HCT116 (cell line): ENCODE measurements around the gene SIGLEC5. TPM values are rescaled to one million over a fixed set of nuclear protein-coding genes. Genes with fewer than 3 reads are reported as not detected.

Source experiments
- ATAC-seq: fragments of 200-7000 bp; cut with Tn5 transposase; 2 replicates; pipeline ENCODE4 v1.9.1; 2020; ENCODE audit warnings: mild to moderate bottlenecking, moderate library complexity
- BruUV-seq: library from RNA; stranded (reverse); fragments of 400-500 nt; replicated peaks from 2 replicates; lab custom pipeline; 2021; lab: Mats Ljungman, UMichigan
- CTCF ChIA-PET: fragments of 300-600 bp; sonication (Branson Sonifier 250); formaldehyde crosslinking; loops from one replicate; lab custom pipeline; 2021; ENCODE audit warnings: antibody characterized with exemption; lab: Charles Lee
- POLR2A ChIA-PET: fragments of 300-600, 350-600 bp; sonication (Branson Sonifier 250); formaldehyde crosslinking; loops from one replicate; lab custom pipeline; 2021; ENCODE audit warnings: antibody characterized with exemption; lab: Charles Lee
- RAD21 ChIA-PET, 2 experiments: fragments of 300-600 bp; sonication (Branson Sonifier 250); formaldehyde crosslinking; loops; one replicate each; lab custom pipeline; 2023; ENCODE audit warnings: low total read pairs in 2 of 2; ENCODE audit not compliant: uncharacterized antibody in 2 of 2, unreplicated experiment in 2 of 2, low non-redundant PET in 1 of 2; lab: Charles Lee
- DNase-seq: peaks from one replicate; pipeline ENCODE4 v3.0.0-alpha.2; 2010; ENCODE audit warnings: low read depth, low spot score
- H2AFZ ChIP-seq: fragments of 200-600 bp; shearing (Covaris generic), sonication (generic); 2 replicates; pipeline ENCODE4 v1.6.1; 2017; ENCODE audit warnings: low read depth, mixed run types, mixed read lengths, antibody characterized with exemption, low read length; ENCODE audit not compliant: poor library complexity, severe bottlenecking
- H3K27ac ChIP-seq: 2 replicates; pipeline ENCODE4 v1.5.1; 2012; ENCODE audit warnings: low read depth, low read length
- H3K27me3 ChIP-seq: fragments of 200-600 bp; sonication (generic); 2 replicates; pipeline ENCODE4 v1.6.1; 2016; ENCODE audit warnings: mixed run types, low read length, mixed read lengths; ENCODE audit not compliant: insufficient read depth
- H3K36me3 ChIP-seq, 2 experiments: fragments of 200-500 bp in 1 of 2; fragments of 200-600 bp in 1 of 2; sonication (Bioruptor generic) in 1 of 2; sonication (generic) in 1 of 2; 2 replicates each; pipeline versions ENCODE4 v1.5.1 to v1.6.1; 2014 to 2016; ENCODE audit warnings: low read length in 2 of 2, inconsistent platforms in 1 of 2, mixed read lengths in 1 of 2, mixed run types in 1 of 2; ENCODE audit not compliant: insufficient read depth in 2 of 2, control insufficient read depth in 1 of 2
- H3K4me1 ChIP-seq, 2 experiments: fragments of 200-600 bp in 1 of 2; sonication (generic) in 1 of 2; 2 replicates each; pipeline versions ENCODE4 v1.5.1 to v1.6.1; 2012 to 2017; ENCODE audit warnings: low read length in 2 of 2, inconsistent platforms in 1 of 2, mild to moderate bottlenecking in 1 of 2, mixed read lengths in 1 of 2, mixed run types in 1 of 2, moderate library complexity in 1 of 2; ENCODE audit not compliant: insufficient read depth in 2 of 2, control insufficient read depth in 1 of 2
- H3K4me2 ChIP-seq: fragments of 200-600 bp; sonication (generic); 2 replicates; pipeline ENCODE4 v1.6.1; 2017; ENCODE audit warnings: mixed run types, low read length, mixed read lengths
- H3K4me3 ChIP-seq, 2 experiments: fragments of 200-600 bp in 1 of 2; sonication (generic) in 1 of 2; replicated peaks in 1 of 2; 2 replicates each; pipeline ENCODE4 v1.5.1; 2011 to 2016; ENCODE audit warnings: low read length in 2 of 2, control low read depth in 1 of 2, low read depth in 1 of 2, mild to moderate bottlenecking in 1 of 2, mixed read lengths in 1 of 2, mixed run types in 1 of 2
- H3K79me2 ChIP-seq: fragments of 200-600 bp; sonication (generic); 2 replicates; pipeline ENCODE4 v1.6.1; 2017; ENCODE audit warnings: mild to moderate bottlenecking, mixed run types, low read length, moderate library complexity, mixed read lengths; ENCODE audit not compliant: insufficient read depth
- H3K9ac ChIP-seq: fragments of 200-600 bp; sonication (generic); 2 replicates; pipeline ENCODE4 v1.6.1; 2016; ENCODE audit warnings: low read length, mixed read lengths
- H3K9me2 ChIP-seq: fragments of 200-600 bp; sonication (generic), shearing (Covaris generic); 2 replicates; pipeline ENCODE4 v1.6.1; 2017; ENCODE audit warnings: mixed run types, mild to moderate bottlenecking, moderate library complexity; ENCODE audit not compliant: insufficient read depth
- H3K9me3 ChIP-seq, 2 experiments: fragments of 200-500 bp in 1 of 2; fragments of 200-600 bp in 1 of 2; sonication (Bioruptor generic) in 1 of 2; sonication (generic) in 1 of 2; 2 replicates each; pipeline ENCODE4 v1.6.1; 2014 to 2017; ENCODE audit warnings: low read length in 2 of 2, mixed read lengths in 2 of 2, inconsistent platforms in 1 of 2, low read depth in 1 of 2, mild to moderate bottlenecking in 1 of 2, mixed run types in 1 of 2, moderate library complexity in 1 of 2; ENCODE audit not compliant: control insufficient read depth in 1 of 2, insufficient read depth in 1 of 2
- H4K20me1 ChIP-seq: fragments of 200-600 bp; sonication (generic), shearing (Covaris generic); 2 replicates; pipeline ENCODE4 v1.6.1; 2017; ENCODE audit warnings: mixed run types, mild to moderate bottlenecking, moderate library complexity; ENCODE audit not compliant: insufficient read depth
- EGR1 ChIP-seq: IDR thresholded peaks from 2 replicates; pipeline ENCODE4 v1.6.1; 2012; ENCODE audit warnings: low read depth
- EZH2phosphoT487 ChIP-seq: fragments of 200-600 bp; IDR thresholded peaks from 2 replicates; pipeline ENCODE4 v1.6.1; 2018; ENCODE audit warnings: antibody characterized with exemption, borderline replicate concordance
- POLR2AphosphoS5 ChIP-seq: IDR thresholded peaks from 2 replicates; pipeline ENCODE4 v1.6.1; 2011; ENCODE audit warnings: mild to moderate bottlenecking, low read depth, low read length, moderate library complexity
- RAD21 ChIP-seq: IDR thresholded peaks from 2 replicates; pipeline ENCODE4 v1.6.1; 2012; ENCODE audit warnings: low read depth, mild to moderate bottlenecking
- SIN3A ChIP-seq: IDR thresholded peaks from 2 replicates; pipeline ENCODE4 v1.6.1; 2012; ENCODE audit warnings: low read depth
- SP1 ChIP-seq: IDR thresholded peaks from 2 replicates; pipeline ENCODE4 v1.6.1; 2012; ENCODE audit warnings: low read depth
- SRF ChIP-seq: IDR thresholded peaks from 2 replicates; pipeline ENCODE4 v1.6.1; 2012; ENCODE audit warnings: low read depth
- TCF7L2 ChIP-seq: IDR thresholded peaks from 2 replicates; pipeline ENCODE4 v1.7.0; 2011; ENCODE audit warnings: borderline replicate concordance, inconsistent platforms; ENCODE audit not compliant: insufficient read depth, insufficient read length; ENCODE audit errors: extremely low read depth
- YY1 ChIP-seq: IDR thresholded peaks from 2 replicates; pipeline ENCODE4 v1.6.1; 2011; ENCODE audit warnings: low read length, low read depth, moderate library complexity, mild to moderate bottlenecking; ENCODE audit not compliant: insufficient replicate concordance; ENCODE audit errors: extremely low read depth
- ZFX ChIP-seq: fragments of 450-650 bp; IDR thresholded peaks from 2 replicates; pipeline ENCODE4 v1.6.1; 2017
- ZNF274 ChIP-seq: fragments of 200-500 bp; sonication (Bioruptor generic); IDR thresholded peaks from 2 replicates; pipeline ENCODE4 v1.6.1; 2014; ENCODE audit warnings: mild to moderate bottlenecking, low read depth, low read length, inconsistent platforms
- intact Hi-C: fragments of 100-400 bp; cut with micrococcal nuclease; formaldehyde crosslinking; loops from 2 replicates; pipeline ENCODE4 v1.10.0; 2022
- total RNA-seq: library from RNA; stranded (reverse); gene quantifications from one replicate; pipeline ENCODE4 v1.2.1, GENCODE V29; 2021; ENCODE audit not compliant: unreplicated experiment
- TF ChIP-seq, protein P1 (sequence below): IDR thresholded peaks from 2 replicates; pipeline ENCODE4 v1.6.1; 2012
- TF ChIP-seq, protein P2 (sequence below), 3 experiments: fragments of 200-600 bp in 1 of 3; sonication (generic) in 1 of 3; IDR thresholded peaks in 2 of 3; conservative IDR thresholded peaks in 1 of 3; 2 replicates each; pipeline ENCODE4 v1.5.1; 2012 to 2017; ENCODE audit warnings: low read depth in 2 of 3, low read length in 2 of 3, antibody characterized with exemption in 1 of 3, borderline replicate concordance in 1 of 3, control low read depth in 1 of 3, mild to moderate bottlenecking in 1 of 3, mixed read lengths in 1 of 3, mixed run types in 1 of 3, moderate library complexity in 1 of 3; ENCODE audit not compliant: insufficient read depth in 1 of 3
- TF ChIP-seq, protein P3 (sequence below): IDR thresholded peaks from 2 replicates; pipeline ENCODE4 v1.6.1; 2012; ENCODE audit warnings: low read depth

SIGLEC5 gene
- total RNA-seq, 1 experiment from 2014 or later = not detected

DNA sequence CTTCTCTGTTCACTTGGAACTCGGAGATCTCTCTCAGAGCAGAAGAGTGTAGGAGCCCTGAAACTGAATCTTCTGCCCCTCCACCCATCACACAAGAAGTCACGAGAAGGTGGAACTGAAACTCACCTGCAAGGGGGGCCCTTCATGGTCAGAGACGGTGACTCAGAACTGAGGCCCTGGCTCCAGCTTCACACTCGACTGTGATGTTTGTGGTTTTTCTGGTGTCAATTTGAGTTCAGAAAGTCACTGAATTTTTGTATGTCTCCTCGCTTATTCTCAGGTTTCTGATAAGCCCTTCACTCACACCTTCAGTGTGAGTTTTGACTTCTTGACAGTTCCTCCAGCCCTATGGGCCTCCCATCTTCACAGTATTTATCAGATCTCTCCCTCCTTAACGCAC lies 23.1 kb downstream of the SIGLEC5 start:
- no peaks in the 10 kb centered on the region for H3K9me2 ChIP-seq
- H3K27me3 ChIP-seq = peaks cover 37% of the 10 kb centered on the region
- no peaks in the 10 kb centered on the region for H4K20me1 ChIP-seq
- H2AFZ ChIP-seq = no peak overlapping the region
- no peaks in the 10 kb centered on the region for H3K9me3 ChIP-seq
- ATAC-seq = no peak
- H3K4me2 ChIP-seq = no peak overlapping the region
- CTCF ChIA-PET = interaction anchor here (5.2 kb wide), 1 partner anchor 50 kb away, joined by 26 read pairs; no protein-coding TSS in a partner anchor
- no peak overlapping the region for H3K4me3 ChIP-seq
- no peaks in the 10 kb centered on the region for H3K36me3 ChIP-seq
- H3K9ac ChIP-seq = no peak overlapping the region
- no TSS peak for BruUV-seq
- POLR2A ChIA-PET = no interaction called here
- DNase-seq = no peak
- TF ChIP-seq ZNF274 (no peak), SRF (no peak), RAD21 (no peak), ZFX (no peak), SP1 (no peak), POLR2AphosphoS5 (no peak), EZH2phosphoT487 (no peak), YY1 (no peak)
- TF ChIP-seq, protein P1, sequence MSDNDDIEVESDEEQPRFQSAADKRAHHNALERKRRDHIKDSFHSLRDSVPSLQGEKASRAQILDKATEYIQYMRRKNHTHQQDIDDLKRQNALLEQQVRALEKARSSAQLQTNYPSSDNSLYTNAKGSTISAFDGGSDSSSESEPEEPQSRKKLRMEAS = no peak
- no peak overlapping the region for H3K27ac ChIP-seq
- intact Hi-C loops = loop anchor here (5.0 kb wide), 2 partner anchors 50 to 170 kb away; no protein-coding TSS in a partner anchor
- no peaks in the 10 kb centered on the region for H3K79me2 ChIP-seq
- no peaks in the 10 kb centered on the region for H3K4me1 ChIP-seq
- RAD21 ChIA-PET = no interaction called here

DNA sequence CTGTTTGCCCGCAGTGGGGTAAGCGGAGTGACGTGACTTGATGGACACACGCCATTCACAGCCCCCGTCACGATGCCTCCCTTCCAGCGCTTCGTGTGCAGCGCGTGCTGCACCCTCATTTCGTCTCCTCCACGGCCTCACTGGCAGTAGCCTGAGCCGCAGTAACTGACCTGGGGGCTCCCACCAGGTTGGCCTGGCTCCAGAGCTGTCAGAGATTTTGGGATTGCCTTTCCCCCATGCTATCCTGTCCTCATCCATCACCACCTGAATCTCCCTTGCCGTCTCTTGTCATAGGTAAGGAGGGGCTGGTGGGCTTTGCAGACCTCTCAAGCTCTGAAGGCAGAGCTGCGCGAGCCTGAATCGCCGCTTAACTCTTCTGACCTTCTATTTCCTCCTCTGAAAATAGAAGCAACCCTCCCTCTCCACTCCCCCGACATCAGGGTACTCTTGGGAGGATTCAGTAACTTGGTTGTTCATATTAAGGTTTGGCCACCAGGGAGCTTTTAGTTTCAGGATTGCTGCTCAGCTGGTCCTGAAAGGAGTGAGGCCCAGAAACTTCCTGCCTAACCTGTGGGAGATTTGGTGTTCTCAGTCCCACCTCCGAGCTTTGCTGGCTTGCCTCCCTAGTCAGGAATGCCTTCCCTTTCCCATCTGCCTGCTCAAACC lies 27.9 kb downstream of the SIGLEC5 start:
- no peak overlapping the region for H3K4me3 ChIP-seq
- H3K4me2 ChIP-seq = no peak overlapping the region
- H3K27me3 ChIP-seq = peaks cover 8% of the 10 kb centered on the region; the same call in 1 of the 2 replicates
- no peak overlapping the region for H2AFZ ChIP-seq
- H3K27ac ChIP-seq = no peak overlapping the region
- no peaks in the 10 kb centered on the region for H3K36me3 ChIP-seq
- no peak for ATAC-seq
- H3K4me1 ChIP-seq = no peaks in the 10 kb centered on the region
- POLR2A ChIA-PET = no interaction called here
- BruUV-seq = no TSS peak
- no peak for DNase-seq
- H4K20me1 ChIP-seq = no peaks in the 10 kb centered on the region
- no peaks in the 10 kb centered on the region for H3K9me2 ChIP-seq
- H3K9ac ChIP-seq = no peak overlapping the region
- RAD21 ChIA-PET = no interaction called here
- no peaks in the 10 kb centered on the region for H3K79me2 ChIP-seq
- intact Hi-C loops = no loop called here
- H3K9me3 ChIP-seq = no peaks in the 10 kb centered on the region
- CTCF ChIA-PET = no interaction called here
- TF ChIP-seq ZFX (no peak), EZH2phosphoT487 (no peak), ZNF274 (no peak), RAD21 (no peak), SIN3A (no peak), EGR1 (no peak), SP1 (no peak), TCF7L2 (no peak)
- TF ChIP-seq, protein P2, sequence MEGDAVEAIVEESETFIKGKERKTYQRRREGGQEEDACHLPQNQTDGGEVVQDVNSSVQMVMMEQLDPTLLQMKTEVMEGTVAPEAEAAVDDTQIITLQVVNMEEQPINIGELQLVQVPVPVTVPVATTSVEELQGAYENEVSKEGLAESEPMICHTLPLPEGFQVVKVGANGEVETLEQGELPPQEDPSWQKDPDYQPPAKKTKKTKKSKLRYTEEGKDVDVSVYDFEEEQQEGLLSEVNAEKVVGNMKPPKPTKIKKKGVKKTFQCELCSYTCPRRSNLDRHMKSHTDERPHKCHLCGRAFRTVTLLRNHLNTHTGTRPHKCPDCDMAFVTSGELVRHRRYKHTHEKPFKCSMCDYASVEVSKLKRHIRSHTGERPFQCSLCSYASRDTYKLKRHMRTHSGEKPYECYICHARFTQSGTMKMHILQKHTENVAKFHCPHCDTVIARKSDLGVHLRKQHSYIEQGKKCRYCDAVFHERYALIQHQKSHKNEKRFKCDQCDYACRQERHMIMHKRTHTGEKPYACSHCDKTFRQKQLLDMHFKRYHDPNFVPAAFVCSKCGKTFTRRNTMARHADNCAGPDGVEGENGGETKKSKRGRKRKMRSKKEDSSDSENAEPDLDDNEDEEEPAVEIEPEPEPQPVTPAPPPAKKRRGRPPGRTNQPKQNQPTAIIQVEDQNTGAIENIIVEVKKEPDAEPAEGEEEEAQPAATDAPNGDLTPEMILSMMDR (IDR thresholded peaks at IDR 0.05 in 2 of 3, conservative IDR thresholded peaks at IDR 0.05 in 1 of 3; ENCODE audit: borderline replicate concordance in 1 of 3, insufficient read depth in 1 of 3, low read depth in 2 of 3, low read length in 2 of 3) = no peak
- TF ChIP-seq, protein P3, sequence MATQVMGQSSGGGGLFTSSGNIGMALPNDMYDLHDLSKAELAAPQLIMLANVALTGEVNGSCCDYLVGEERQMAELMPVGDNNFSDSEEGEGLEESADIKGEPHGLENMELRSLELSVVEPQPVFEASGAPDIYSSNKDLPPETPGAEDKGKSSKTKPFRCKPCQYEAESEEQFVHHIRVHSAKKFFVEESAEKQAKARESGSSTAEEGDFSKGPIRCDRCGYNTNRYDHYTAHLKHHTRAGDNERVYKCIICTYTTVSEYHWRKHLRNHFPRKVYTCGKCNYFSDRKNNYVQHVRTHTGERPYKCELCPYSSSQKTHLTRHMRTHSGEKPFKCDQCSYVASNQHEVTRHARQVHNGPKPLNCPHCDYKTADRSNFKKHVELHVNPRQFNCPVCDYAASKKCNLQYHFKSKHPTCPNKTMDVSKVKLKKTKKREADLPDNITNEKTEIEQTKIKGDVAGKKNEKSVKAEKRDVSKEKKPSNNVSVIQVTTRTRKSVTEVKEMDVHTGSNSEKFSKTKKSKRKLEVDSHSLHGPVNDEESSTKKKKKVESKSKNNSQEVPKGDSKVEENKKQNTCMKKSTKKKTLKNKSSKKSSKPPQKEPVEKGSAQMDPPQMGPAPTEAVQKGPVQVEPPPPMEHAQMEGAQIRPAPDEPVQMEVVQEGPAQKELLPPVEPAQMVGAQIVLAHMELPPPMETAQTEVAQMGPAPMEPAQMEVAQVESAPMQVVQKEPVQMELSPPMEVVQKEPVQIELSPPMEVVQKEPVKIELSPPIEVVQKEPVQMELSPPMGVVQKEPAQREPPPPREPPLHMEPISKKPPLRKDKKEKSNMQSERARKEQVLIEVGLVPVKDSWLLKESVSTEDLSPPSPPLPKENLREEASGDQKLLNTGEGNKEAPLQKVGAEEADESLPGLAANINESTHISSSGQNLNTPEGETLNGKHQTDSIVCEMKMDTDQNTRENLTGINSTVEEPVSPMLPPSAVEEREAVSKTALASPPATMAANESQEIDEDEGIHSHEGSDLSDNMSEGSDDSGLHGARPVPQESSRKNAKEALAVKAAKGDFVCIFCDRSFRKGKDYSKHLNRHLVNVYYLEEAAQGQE = no peak
